ENCODE results near the gene AGPAT3. TPM values are rescaled to one million over a fixed set of nuclear protein-coding genes. Genes with fewer than 3 reads are reported as not detected.
A peak's percentile ranks its signal among the peaks of the same experiment; 100 is the strongest.

AGPAT3 gene
- total RNA-seq, 1 donor from 2014 or later: 97.6 TPM

GRCh38 chr21:43877936-43878575 is 13.0 kb downstream of the AGPAT3 start:
- ATAC-seq (no peak), DNase-seq (no peak)
- intact Hi-C loops (cut with micrococcal nuclease): no loop called here

- no peak for ATAC-seq
- intact Hi-C loops (cut with micrococcal nuclease): no loop called here
- DNase-seq: no peak
Measured at GRCh38 chr21:43879348-43880110, 14.5 kb downstream of the AGPAT3 start.

DNA sequence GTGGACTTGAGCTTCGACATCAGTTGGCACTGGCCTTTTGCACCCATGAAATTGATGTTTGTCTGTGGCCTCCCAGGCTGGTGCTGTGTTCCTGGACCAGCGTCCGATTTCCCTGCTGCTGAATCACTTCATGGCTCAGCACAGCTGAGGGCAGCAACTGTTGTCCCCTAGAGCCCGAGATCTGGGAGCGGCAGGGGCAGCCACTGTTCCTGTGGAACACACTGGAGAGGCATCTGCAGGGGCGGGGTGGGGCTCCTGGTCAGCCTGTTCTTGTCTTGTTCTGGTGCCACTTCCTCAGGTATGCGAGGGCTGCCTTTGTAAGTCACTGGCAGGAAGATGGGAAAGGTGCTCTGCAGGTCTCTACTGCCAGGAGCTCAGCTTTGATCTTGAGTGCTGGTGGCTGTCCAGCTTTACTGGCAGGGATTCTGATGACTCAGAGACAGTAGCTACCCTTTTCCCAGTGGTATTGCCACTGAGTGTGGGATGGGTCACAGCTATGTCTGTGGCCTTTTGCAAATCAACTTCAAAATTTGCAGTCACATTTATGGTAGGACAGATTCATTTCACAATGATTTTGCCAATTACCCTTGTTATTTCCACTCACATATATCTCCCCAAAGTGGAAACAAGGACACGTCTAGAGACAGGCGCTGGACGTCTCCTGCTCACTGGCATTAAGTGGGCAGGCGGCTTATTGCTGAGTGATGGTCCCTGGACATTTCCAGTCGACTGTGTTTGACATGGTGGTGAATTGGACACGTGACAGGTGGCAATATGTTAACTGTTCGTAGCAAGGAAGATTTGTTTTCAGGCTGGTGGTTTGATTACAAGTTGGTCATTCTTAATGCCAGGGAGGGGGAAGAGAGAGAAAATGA is 15.3 kb downstream of the AGPAT3 start:
- DNase-seq: peak; percentile 40
- peak; percentile 67 for ATAC-seq
- intact Hi-C loops (cut with micrococcal nuclease): no loop called here

GRCh38 chr21:43881283-43881682 is 16.3 kb downstream of the AGPAT3 start:
- no peak for ATAC-seq
- no peak for DNase-seq
- intact Hi-C loops (cut with micrococcal nuclease): no loop called here

DNA sequence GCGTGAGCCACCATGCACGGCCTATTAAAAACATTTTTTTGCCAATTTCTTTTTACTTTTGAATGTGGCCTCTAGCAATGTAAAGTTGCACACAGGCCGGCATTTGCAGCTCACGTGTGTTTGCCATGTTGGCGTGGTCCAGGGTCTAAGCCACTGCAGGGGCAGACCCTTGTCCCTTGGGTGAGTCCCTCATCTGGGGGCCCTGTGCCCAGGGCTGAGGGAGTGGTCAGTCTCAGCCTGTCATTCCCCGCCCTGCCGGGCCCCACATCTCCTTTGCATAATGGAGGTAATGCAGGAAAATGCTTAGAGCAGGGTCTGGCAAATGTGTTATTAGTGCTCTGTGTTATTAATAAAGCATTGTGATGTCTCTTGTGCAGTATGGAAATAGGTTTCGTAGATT is 16.9 kb downstream of the AGPAT3 start:
- ATAC-seq (no peak), DNase-seq (no peak)
- intact Hi-C loops (cut with micrococcal nuclease): no loop called here

GRCh38 chr21:43882952-43883545 is 18.0 kb downstream of the AGPAT3 start:
- intact Hi-C loops (cut with micrococcal nuclease): no loop called here
- ATAC-seq: no peak
- no peak for DNase-seq

GRCh38 chr21:43884012-43884860 is 19.2 kb downstream of the AGPAT3 start:
- intact Hi-C loops (cut with micrococcal nuclease): no loop called here
- ATAC-seq: peak; percentile 66
- DNase-seq: no peak

GRCh38 chr21:43884861-43885417 is 19.9 kb downstream of the AGPAT3 start:
- intact Hi-C loops (cut with micrococcal nuclease): no loop called here
- ATAC-seq (peak; percentile 52), DNase-seq (peak; percentile 63)

DNA sequence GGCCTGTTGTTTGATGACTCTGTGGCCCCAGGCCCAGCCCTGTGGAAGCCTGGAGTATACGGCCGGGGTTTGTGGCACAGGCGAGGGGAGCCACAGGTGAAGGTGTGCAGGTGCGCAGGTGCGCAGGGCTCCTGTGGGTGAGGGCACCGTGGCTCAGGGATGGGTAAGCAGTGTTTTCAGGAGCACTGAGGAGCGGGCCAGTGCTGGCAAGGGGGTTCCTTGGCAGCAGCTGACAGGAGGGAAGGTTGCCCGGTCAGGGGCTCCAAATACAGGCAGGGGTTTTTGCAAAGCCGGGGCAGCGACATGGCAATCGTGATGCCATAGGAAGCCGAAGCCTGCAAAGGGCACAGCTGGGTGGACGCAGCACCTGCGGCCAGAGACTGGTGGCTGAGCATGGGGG is 20.7 kb downstream of the AGPAT3 start:
- ATAC-seq (no peak), DNase-seq (no peak)
- intact Hi-C loops (cut with micrococcal nuclease): no loop called here

GRCh38 chr21:43886565-43886964 is 21.5 kb downstream of the AGPAT3 start:
- DNase-seq (no peak), ATAC-seq (no peak)
- intact Hi-C loops (cut with micrococcal nuclease): no loop called here

DNA sequence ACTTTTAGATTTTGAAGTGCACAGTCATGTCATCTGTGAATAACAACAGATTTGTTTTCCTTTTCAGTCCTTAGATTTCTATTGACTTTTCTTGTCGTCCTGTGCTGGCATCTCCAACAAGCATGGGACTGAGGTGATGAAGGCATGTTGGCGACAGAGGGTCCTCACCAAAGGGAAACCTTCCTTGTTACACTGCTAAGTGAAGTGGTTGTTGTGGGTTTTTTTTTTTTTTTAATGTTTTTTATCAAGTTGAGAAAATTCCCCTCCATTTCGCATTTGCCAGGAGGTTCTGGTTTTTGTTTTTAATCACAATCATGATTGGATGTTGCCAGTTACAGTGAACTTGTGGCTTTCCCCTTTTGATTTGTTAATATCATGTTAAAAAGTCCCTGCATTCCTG is 24.0 kb downstream of the AGPAT3 start:
- DNase-seq (no peak), ATAC-seq (no peak)
- intact Hi-C loops (cut with micrococcal nuclease): no loop called here

DNA sequence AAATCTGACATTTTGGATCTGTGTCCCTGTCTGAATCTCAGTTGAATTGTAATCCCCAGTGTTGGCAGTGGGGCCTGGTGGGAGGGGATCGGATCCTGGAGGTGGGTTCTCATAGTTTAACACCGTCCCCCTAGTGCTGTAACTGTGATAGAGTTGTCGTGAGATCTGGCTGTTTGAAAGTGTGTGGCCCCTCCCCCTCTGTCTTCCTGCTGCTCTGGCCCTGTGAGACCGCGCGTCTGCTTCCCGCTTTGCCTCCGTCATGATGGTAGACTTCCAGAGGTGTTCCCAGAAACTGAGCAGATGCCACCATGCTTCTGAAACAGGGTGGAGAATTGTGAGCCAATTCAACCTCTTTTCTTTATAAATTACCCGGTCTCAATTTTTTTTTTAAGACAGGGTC is 25.0 kb downstream of the AGPAT3 start:
- ATAC-seq (no peak), DNase-seq (no peak)
- intact Hi-C loops (cut with micrococcal nuclease): no loop called here

GRCh38 chr21:43892334-43892733 is 27.3 kb downstream of the AGPAT3 start:
- DNase-seq (no peak), ATAC-seq (no peak)
- intact Hi-C loops (cut with micrococcal nuclease): no loop called here

GRCh38 chr21:43892984-43893535 is 28.0 kb downstream of the AGPAT3 start:
- ATAC-seq (no peak), DNase-seq (no peak)
- intact Hi-C loops (cut with micrococcal nuclease): no loop called here

DNA sequence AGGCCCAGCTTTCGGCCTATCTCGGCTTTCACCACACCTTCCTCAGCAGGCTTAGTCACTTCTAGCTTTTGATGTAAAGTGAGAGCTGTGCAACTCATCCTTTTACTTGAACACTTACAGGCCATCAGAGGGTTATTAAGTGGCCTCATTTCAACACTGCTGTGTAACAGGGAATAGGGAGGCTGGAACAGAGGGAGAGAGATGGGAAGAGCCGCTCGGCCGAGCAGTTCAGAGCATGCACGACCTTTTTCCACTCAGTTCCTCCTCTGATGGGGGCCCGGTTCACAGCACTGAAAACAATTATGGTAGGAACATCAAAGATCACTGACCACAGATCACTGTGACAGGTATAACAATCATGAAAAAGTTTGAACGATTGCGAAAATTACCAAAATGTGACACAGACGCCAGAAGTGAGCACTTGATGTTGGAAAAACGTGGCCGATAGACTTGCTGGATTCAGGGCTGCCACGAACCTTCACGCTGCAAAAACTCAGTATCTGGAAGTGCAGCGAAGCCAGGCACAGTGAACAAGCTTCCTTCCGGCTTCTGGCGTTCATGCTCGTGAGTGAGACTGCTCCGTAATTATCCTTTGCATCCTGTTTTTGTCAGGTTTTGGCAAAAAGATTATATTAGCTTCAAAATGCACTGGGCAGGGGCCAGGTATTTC is 28.6 kb downstream of the AGPAT3 start:
- intact Hi-C loops (cut with micrococcal nuclease): no loop called here
- ATAC-seq: peak; percentile 37
- no peak for DNase-seq

DNA sequence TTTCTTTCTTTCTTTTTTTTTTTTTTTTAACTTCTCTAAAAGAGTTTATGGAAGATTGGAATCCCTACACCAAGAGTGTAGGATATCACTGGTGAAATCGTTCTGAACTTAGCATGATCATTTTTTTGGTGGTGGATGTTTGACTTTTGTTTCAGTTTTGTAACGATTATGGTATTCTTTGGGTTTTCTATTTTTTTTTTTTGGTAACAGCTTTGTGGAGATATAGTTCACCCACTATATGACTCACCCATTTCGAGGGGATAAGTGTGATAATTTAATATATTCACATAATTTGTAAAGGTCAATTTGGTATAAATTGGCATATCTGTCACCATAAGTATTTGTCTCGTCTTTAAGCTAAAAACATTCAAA is 29.2 kb downstream of the AGPAT3 start:
- no peak for ATAC-seq
- no peak for DNase-seq
- intact Hi-C loops (cut with micrococcal nuclease): no loop called here

DNA sequence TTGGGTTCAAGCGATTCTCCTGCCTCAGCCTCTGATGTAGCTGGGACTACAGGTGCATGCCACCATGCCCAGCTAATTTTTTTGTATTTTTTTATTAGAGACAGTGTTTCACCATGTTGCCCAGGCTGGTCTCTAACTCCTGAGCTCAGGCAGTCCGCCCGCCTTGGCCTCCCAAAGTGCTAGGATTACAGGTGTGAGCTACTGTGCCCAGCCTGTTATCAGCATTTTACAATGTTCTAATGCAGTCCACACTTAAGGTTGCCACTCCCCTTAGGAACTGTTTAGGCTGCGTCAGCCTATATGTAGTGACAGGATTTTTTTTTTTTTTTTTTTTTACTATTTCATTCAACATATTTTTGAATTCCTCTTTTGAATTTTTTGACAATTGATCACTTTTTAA is 30.2 kb downstream of the AGPAT3 start:
- intact Hi-C loops (cut with micrococcal nuclease): no loop called here

More for the DNA sequence above, 30.2 kb downstream of the AGPAT3 start:
- ATAC-seq (no peak), DNase-seq (no peak)
